ENCODE measurements around the gene HYDIN.
A peak's percentile ranks its signal among the peaks of the same experiment; 100 is the strongest.

Gene HYDIN

GRCh38 chr16:70805380-70805779, 425.1 kb downstream of the HYDIN start:
- H3K4me3 ChIP-seq (ENCODE audit: low read length) = no peak overlapping the region
- no peak for TF ChIP-seq CTCF (conservative IDR thresholded peaks at IDR 0.05; ENCODE audit: low read depth, low read length)
- no peak for DNase-seq (ENCODE audit: low read depth)

- no peak overlapping the region for H3K4me3 ChIP-seq (ENCODE audit: low read length)
- no peak for TF ChIP-seq CTCF (conservative IDR thresholded peaks at IDR 0.05; ENCODE audit: low read depth, low read length)
- DNase-seq (ENCODE audit: low read depth) = no peak
These were observed 425.8 kb downstream of the HYDIN start for GRCh38 chr16:70804734-70805169.

GRCh38 chr16:70804153-70804733, 426.3 kb downstream of the HYDIN start:
- no peak overlapping the region for H3K4me3 ChIP-seq (ENCODE audit: low read length)
- no peak for TF ChIP-seq CTCF (conservative IDR thresholded peaks at IDR 0.05; ENCODE audit: low read depth, low read length)
- DNase-seq (ENCODE audit: low read depth) = peak; percentile 81

DNA sequence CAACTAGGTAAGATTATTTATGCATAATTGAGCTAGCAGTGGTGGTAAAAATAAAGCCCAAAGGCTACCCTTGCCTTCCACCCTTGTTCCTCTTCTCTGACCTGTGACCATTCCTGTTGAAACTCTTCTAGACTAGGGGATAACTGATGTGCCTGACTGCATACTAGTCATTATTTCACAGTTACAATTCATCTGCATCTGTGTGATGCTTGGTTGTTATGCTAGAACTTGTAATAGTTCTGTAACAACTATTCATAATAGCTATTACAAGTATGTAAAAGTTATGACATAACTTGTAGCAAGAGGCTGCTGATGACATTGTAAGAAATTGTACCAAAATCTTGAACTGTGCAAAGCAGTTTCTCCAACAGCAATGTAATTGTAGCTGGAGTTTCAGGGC, 427.2 kb downstream of the HYDIN start:
- no peak for TF ChIP-seq CTCF (conservative IDR thresholded peaks at IDR 0.05; ENCODE audit: low read depth, low read length)
- no peak overlapping the region for H3K4me3 ChIP-seq (ENCODE audit: low read length)

DNA sequence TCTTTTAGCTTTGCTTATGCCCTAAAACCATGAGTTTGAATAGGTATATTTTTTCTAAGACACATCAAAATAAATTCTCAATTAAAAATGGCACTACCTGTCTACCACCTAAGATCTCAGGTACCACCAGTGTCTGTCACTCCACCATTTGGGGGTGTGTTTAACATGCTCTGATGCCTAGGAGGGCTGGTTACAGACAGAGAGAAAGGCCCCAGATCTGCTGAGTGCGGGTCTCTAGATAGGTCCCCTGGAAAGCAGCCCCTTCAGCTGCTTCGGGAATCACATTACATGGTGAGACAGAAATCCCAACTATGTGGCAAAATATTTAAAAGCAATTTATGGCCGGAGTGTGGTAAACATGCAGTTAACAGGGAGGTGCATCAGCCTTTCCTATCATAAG, 428.9 kb downstream of the HYDIN start:
- no peak for TF ChIP-seq CTCF (conservative IDR thresholded peaks at IDR 0.05; ENCODE audit: low read depth, low read length)
- no peak overlapping the region for H3K4me3 ChIP-seq (ENCODE audit: low read length)
- DNase-seq (ENCODE audit: low read depth) = no peak

More for the DNA sequence above, 427.2 kb downstream of the HYDIN start:
- DNase-seq (ENCODE audit: low read depth) = no peak

DNA sequence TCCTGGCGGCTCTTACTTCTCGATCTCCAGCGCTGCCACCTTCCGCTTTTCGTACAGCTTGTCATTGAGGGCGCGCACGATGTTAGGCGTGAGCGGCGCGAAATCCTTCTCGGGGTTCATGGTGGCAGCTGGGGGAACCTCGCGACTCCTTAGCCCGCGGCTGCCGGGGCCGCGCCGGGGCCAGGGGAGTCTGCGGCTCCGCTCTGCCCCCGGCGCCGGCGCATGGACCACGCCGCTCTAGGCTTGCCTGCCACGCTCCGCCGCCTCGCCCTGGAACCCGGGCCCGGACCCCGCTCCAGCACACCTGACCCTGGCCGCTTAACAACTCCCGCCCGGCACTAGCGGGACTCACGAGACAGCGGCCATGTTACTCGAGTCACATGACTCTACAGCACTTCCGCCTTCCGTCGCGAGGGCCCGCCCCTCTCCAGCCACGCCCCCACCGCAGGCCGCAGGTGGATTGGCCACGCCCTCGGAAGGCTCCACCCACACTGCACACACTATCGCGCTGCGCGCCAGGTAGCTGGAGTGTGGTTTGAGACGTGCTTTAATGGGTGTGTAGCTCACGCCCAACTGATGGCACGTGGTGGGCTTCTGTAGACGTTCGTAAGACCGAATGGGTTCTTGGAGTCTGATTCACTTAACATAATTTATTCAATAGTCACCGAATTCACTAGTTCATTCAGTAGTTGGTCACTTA, 429.6 kb downstream of the HYDIN start, which contains the start of gene VAC14:
Gene VAC14 (minus strand): TSS at position 378 of the 700 bp plus-strand sequence. CDS start 258 bp downstream, at position 120.
- no peak for TF ChIP-seq CTCF (conservative IDR thresholded peaks at IDR 0.05; ENCODE audit: low read depth, low read length)
- H3K4me3 ChIP-seq (ENCODE audit: low read length) = peak within 1 kb of the TSS; percentile 90
- DNase-seq (ENCODE audit: low read depth) = peak; percentile 70

GRCh38 chr16:70800311-70800710, 430.2 kb downstream of the HYDIN start:
- TF ChIP-seq CTCF (conservative IDR thresholded peaks at IDR 0.05; ENCODE audit: low read depth, low read length) = no peak
- peak overlapping the region; percentile 90 for H3K4me3 ChIP-seq (ENCODE audit: low read length)
- no peak for DNase-seq (ENCODE audit: low read depth)

All from retinal pigment epithelial cell (primary cell).